Neural progenitor cell (in vitro differentiated cells): ENCODE measurements around the gene BCL2L2. TPM values are rescaled to one million over a fixed set of nuclear protein-coding genes. Genes with fewer than 3 reads are reported as not detected.

Experiments used
- DNase-seq: peaks from one replicate; pipeline ENCODE4 v3.0.0-alpha.2; 2016; ENCODE audit warnings: low spot score
- H2AFZ ChIP-seq: fragments of 200-600 bp; sonication (generic); replicated peaks from 2 replicates; pipeline ENCODE4 v1.6.1; 2016; ENCODE audit warnings: antibody characterized with exemption
- H3F3A ChIP-seq: fragments of 200-600 bp; sonication (generic); 2 replicates; pipeline ENCODE4 v1.6.1; 2016; ENCODE audit warnings: antibody characterized with exemption, low read depth
- H3K27ac ChIP-seq: fragments of 200-600 bp; sonication (generic); 2 replicates; pipeline ENCODE4 v1.5.1; 2016; ENCODE audit warnings: mild to moderate bottlenecking
- H3K27me3 ChIP-seq: fragments of 200-600 bp; sonication (generic); 2 replicates; pipeline ENCODE4 v1.6.1; 2016; ENCODE audit warnings: mild to moderate bottlenecking, moderate library complexity
- H3K36me3 ChIP-seq: fragments of 200-600 bp; sonication (generic); 2 replicates; pipeline ENCODE4 v1.5.1; 2016
- H3K4me1 ChIP-seq: fragments of 200-600 bp; sonication (generic); 2 replicates; pipeline ENCODE4 v1.6.1; 2016; ENCODE audit warnings: mixed run types
- H3K4me2 ChIP-seq: fragments of 200-600 bp; sonication (generic); 2 replicates; pipeline ENCODE4 v1.6.1; 2016
- H3K4me3 ChIP-seq: fragments of 200-600 bp; sonication (generic); 2 replicates; pipeline ENCODE4 v1.5.1; 2016
- H3K79me2 ChIP-seq: fragments of 200-600 bp; sonication (generic); 2 replicates; pipeline ENCODE4 v1.6.1; 2016; ENCODE audit warnings: low read depth
- H3K9ac ChIP-seq: fragments of 200-600 bp; sonication (generic); 2 replicates; pipeline ENCODE4 v1.6.1; 2016
- H3K9me3 ChIP-seq: fragments of 200-600 bp; sonication (generic); 2 replicates; pipeline ENCODE4 v1.5.1; 2016; ENCODE audit warnings: low read depth
- H4K20me1 ChIP-seq: fragments of 200-600 bp; sonication (generic); 2 replicates; pipeline ENCODE4 v1.6.1; 2016; ENCODE audit warnings: low read depth
- H3K27ac Mint-ChIP-seq: 3 replicates; pipeline ENCODE4 v1.8.0; 2021; ENCODE audit warnings: mixed read lengths
- H3K27me3 Mint-ChIP-seq: 2 replicates; pipeline ENCODE4 v1.8.0; 2022; ENCODE audit warnings: low read depth, mild to moderate bottlenecking, inconsistent platforms, moderate library complexity, mixed read lengths; ENCODE audit not compliant: insufficient read depth
- H3K36me3 Mint-ChIP-seq: 3 replicates; pipeline ENCODE4 v1.8.0; 2021; ENCODE audit warnings: mixed read lengths
- H3K4me1 Mint-ChIP-seq: 3 replicates; pipeline ENCODE4 v1.8.0; 2021; ENCODE audit warnings: mixed read lengths
- H3K4me3 Mint-ChIP-seq: 3 replicates; pipeline ENCODE4 v1.8.0; 2021; ENCODE audit warnings: mild to moderate bottlenecking, moderate library complexity, mixed read lengths
- H3K9me3 Mint-ChIP-seq: 3 replicates; pipeline ENCODE4 v1.8.0; 2020; ENCODE audit warnings: mixed read lengths
- CTCF ChIP-seq: fragments of 200-600 bp; sonication (generic); IDR thresholded peaks from 2 replicates; pipeline ENCODE4 v1.5.1; 2017; ENCODE audit warnings: antibody characterized with exemption, mild to moderate bottlenecking
- EZH2 ChIP-seq: fragments of 200-600 bp; sonication (generic); IDR thresholded peaks from 2 replicates; pipeline ENCODE4 v1.6.1; 2017; ENCODE audit warnings: antibody characterized with exemption, mild to moderate bottlenecking, moderate library complexity
- EZH2phosphoT487 ChIP-seq: fragments of 200-600 bp; sonication (generic); IDR thresholded peaks from 2 replicates; pipeline ENCODE4 v1.6.1; 2017; ENCODE audit warnings: antibody characterized with exemption
- total RNA-seq: library from RNA; depleted of rRNA; stranded (reverse); fragments of >200 nt; gene quantifications from 2 replicates; pipeline ENCODE4 v1.2.3, GENCODE V29; 2015; ENCODE audit warnings: low replicate concordance

The BCL2L2 gene
- total RNA-seq, 1 donor from 2014 or later, result 14.9 TPM

GRCh38 chr14:23344481-23344880, 37.8 kb downstream of the BCL2L2 start:
- TF ChIP-seq CTCF (no peak), EZH2phosphoT487 (no peak), EZH2 (no peak)

GRCh38 chr14:23345987-23346692, 39.5 kb downstream of the BCL2L2 start:
- Mint-ChIP-seq H3K9me3 (peaks cover 9% of the 10 kb centered on the region), H3K27me3 (peaks cover 10% of the 10 kb centered on the region)
- no peak overlapping the region for H3K27ac ChIP-seq

More at GRCh38 chr14:23344481-23344880, 37.8 kb downstream of the BCL2L2 start:
- Histone ChIP-seq H2AFZ (no peak overlapping the region), H3K4me1 (no peaks in the 10 kb centered on the region), H3K9me3 (peaks cover 13% of the 10 kb centered on the region), H3K4me2 (no peak overlapping the region), H4K20me1 (no peaks in the 10 kb centered on the region), H3K27me3 (no peaks in the 10 kb centered on the region), H3K27ac (no peak overlapping the region), H3K36me3 (no peaks in the 10 kb centered on the region), H3K9ac (no peak overlapping the region), H3F3A (peaks cover 5% of the 10 kb centered on the region), H3K79me2 (no peaks in the 10 kb centered on the region), H3K4me3 (no peak overlapping the region)
- peaks cover 14% of the 10 kb centered on the region for H3K9me3 Mint-ChIP-seq
- H3K36me3 Mint-ChIP-seq, result peaks cover 8% of the 10 kb centered on the region
- no peak for DNase-seq
- H3K4me3 Mint-ChIP-seq, result no peak overlapping the region
- peaks cover 5% of the 10 kb centered on the region for H3K4me1 Mint-ChIP-seq
- no peak overlapping the region for H3K27ac Mint-ChIP-seq
- peaks cover 8% of the 10 kb centered on the region for H3K27me3 Mint-ChIP-seq

GRCh38 chr14:23346693-23347405, 40.2 kb downstream of the BCL2L2 start:
- H4K20me1 ChIP-seq, result peaks cover 8% of the 10 kb centered on the region
- TF ChIP-seq EZH2, result no peak
- TF ChIP-seq CTCF, result no peak
- no peak for TF ChIP-seq EZH2phosphoT487
- no peak for DNase-seq
- no peak overlapping the region for H3K4me2 ChIP-seq
- Mint-ChIP-seq H3K4me3 (peak overlapping the region; percentile 70), H3K4me1 (peaks cover 16% of the 10 kb centered on the region), H3K36me3 (peaks cover 23% of the 10 kb centered on the region), H3K9me3 (peaks cover 9% of the 10 kb centered on the region), H3K27me3 (peaks cover 12% of the 10 kb centered on the region), H3K27ac (no peak overlapping the region)
- H3K27me3 ChIP-seq, result peaks cover 9% of the 10 kb centered on the region
- H3K4me3 ChIP-seq, result no peak overlapping the region
- H3K9me3 ChIP-seq, result no peaks in the 10 kb centered on the region
- no peak overlapping the region for H3K27ac ChIP-seq
- H3K9ac ChIP-seq, result no peak overlapping the region
- peaks cover 2% of the 10 kb centered on the region for H3K79me2 ChIP-seq
- H3K4me1 ChIP-seq, result peaks cover 4% of the 10 kb centered on the region
- peaks cover 5% of the 10 kb centered on the region for H3F3A ChIP-seq
- H3K36me3 ChIP-seq, result no peaks in the 10 kb centered on the region
- H2AFZ ChIP-seq, result no peak overlapping the region

More at GRCh38 chr14:23345987-23346692, 39.5 kb downstream of the BCL2L2 start:
- Histone ChIP-seq H3K79me2 (no peaks in the 10 kb centered on the region), H3K4me2 (no peak overlapping the region), H3K27me3 (peaks cover 2% of the 10 kb centered on the region), H3K9me3 (no peaks in the 10 kb centered on the region), H3F3A (peaks cover 5% of the 10 kb centered on the region), H4K20me1 (peaks cover under 1% of the 10 kb centered on the region), H2AFZ (no peak overlapping the region), H3K4me1 (no peaks in the 10 kb centered on the region), H3K4me3 (no peak overlapping the region), H3K9ac (no peak overlapping the region), H3K36me3 (no peaks in the 10 kb centered on the region)
- H3K27ac Mint-ChIP-seq, result peak overlapping the region; percentile 0
- H3K4me1 Mint-ChIP-seq, result peaks cover 12% of the 10 kb centered on the region
- TF ChIP-seq CTCF (peak; percentile 33), EZH2phosphoT487 (no peak)
- peak overlapping the region; percentile 25 for H3K4me3 Mint-ChIP-seq
- H3K36me3 Mint-ChIP-seq, result peaks cover 20% of the 10 kb centered on the region
- DNase-seq, result peak; percentile 36
